ENCODE measurements around the gene MSI1.
A peak's percentile ranks its signal among the peaks of the same experiment; 100 is the strongest.

MSI1 gene

GRCh38 chr12:120368789-120369602 is at the start of gene MSI1:
TSS of gene MSI1 (minus strand) at chr12:120369164. CDS start at chr12:120369091, 73 bp downstream.
- no peaks in the 10 kb centered on the region for H3K9me3 Mint-ChIP-seq
- peaks cover 25% of the 10 kb centered on the region for H3K4me1 Mint-ChIP-seq
- H3K27ac Mint-ChIP-seq, result peak within 1 kb of the TSS; percentile 41
- peaks cover 59% of the 10 kb centered on the region for H3K27me3 Mint-ChIP-seq
- peak within 1 kb of the TSS; percentile 79 for H3K4me3 Mint-ChIP-seq
- no peaks in the 10 kb centered on the region for H3K36me3 Mint-ChIP-seq

- Mint-ChIP-seq H3K36me3 (no peaks in the 10 kb centered on the region), H3K4me3 (no peak overlapping the region), H3K27me3 (peaks cover 2% of the 10 kb centered on the region), H3K4me1 (no peaks in the 10 kb centered on the region), H3K9me3 (no peaks in the 10 kb centered on the region), H3K27ac (no peak overlapping the region)
These were observed 49.1 kb upstream of the MSI1 start for GRCh38 chr12:120417917-120418580.

GRCh38 chr12:120416490-120417216 is 47.7 kb upstream of the MSI1 start:
- H3K4me1 Mint-ChIP-seq, result no peaks in the 10 kb centered on the region
- H3K27ac Mint-ChIP-seq, result no peak overlapping the region
- H3K27me3 Mint-ChIP-seq, result peaks cover 2% of the 10 kb centered on the region
- H3K36me3 Mint-ChIP-seq, result no peaks in the 10 kb centered on the region
- H3K9me3 Mint-ChIP-seq, result no peaks in the 10 kb centered on the region
- H3K4me3 Mint-ChIP-seq, result no peak overlapping the region

- no peaks in the 10 kb centered on the region for H3K9me3 Mint-ChIP-seq
- H3K4me3 Mint-ChIP-seq, result no peak overlapping the region
- no peaks in the 10 kb centered on the region for H3K36me3 Mint-ChIP-seq
- H3K27ac Mint-ChIP-seq, result no peak overlapping the region
- H3K4me1 Mint-ChIP-seq, result no peaks in the 10 kb centered on the region
- H3K27me3 Mint-ChIP-seq, result peaks cover 2% of the 10 kb centered on the region
These were observed 45.1 kb upstream of the MSI1 start for GRCh38 chr12:120413901-120414695.

GRCh38 chr12:120412421-120412820 is 43.5 kb upstream of the MSI1 start:
- no peak overlapping the region for H3K4me3 Mint-ChIP-seq
- H3K36me3 Mint-ChIP-seq, result no peaks in the 10 kb centered on the region
- peaks cover 2% of the 10 kb centered on the region for H3K27me3 Mint-ChIP-seq
- H3K27ac Mint-ChIP-seq, result no peak overlapping the region
- H3K4me1 Mint-ChIP-seq, result no peaks in the 10 kb centered on the region
- H3K9me3 Mint-ChIP-seq, result no peaks in the 10 kb centered on the region

- H3K27ac Mint-ChIP-seq, result no peak overlapping the region
- no peaks in the 10 kb centered on the region for H3K9me3 Mint-ChIP-seq
- H3K27me3 Mint-ChIP-seq, result no peaks in the 10 kb centered on the region
- no peaks in the 10 kb centered on the region for H3K4me1 Mint-ChIP-seq
- no peaks in the 10 kb centered on the region for H3K36me3 Mint-ChIP-seq
- H3K4me3 Mint-ChIP-seq, result no peak overlapping the region
These were observed 39.8 kb upstream of the MSI1 start for GRCh38 chr12:120408771-120409170.

GRCh38 chr12:120406553-120406952 is 37.6 kb upstream of the MSI1 start:
- no peaks in the 10 kb centered on the region for H3K4me1 Mint-ChIP-seq
- H3K4me3 Mint-ChIP-seq, result no peak overlapping the region
- no peaks in the 10 kb centered on the region for H3K36me3 Mint-ChIP-seq
- H3K27me3 Mint-ChIP-seq, result no peaks in the 10 kb centered on the region
- no peaks in the 10 kb centered on the region for H3K9me3 Mint-ChIP-seq
- H3K27ac Mint-ChIP-seq, result no peak overlapping the region

- Mint-ChIP-seq H3K27me3 (no peaks in the 10 kb centered on the region), H3K27ac (no peak overlapping the region), H3K36me3 (no peaks in the 10 kb centered on the region), H3K4me1 (no peaks in the 10 kb centered on the region), H3K4me3 (no peak overlapping the region), H3K9me3 (no peaks in the 10 kb centered on the region)
These were observed 37.1 kb upstream of the MSI1 start for GRCh38 chr12:120406069-120406468.

GRCh38 chr12:120404271-120404670 is 35.3 kb upstream of the MSI1 start:
- H3K27me3 Mint-ChIP-seq, result no peaks in the 10 kb centered on the region
- no peaks in the 10 kb centered on the region for H3K4me1 Mint-ChIP-seq
- no peaks in the 10 kb centered on the region for H3K9me3 Mint-ChIP-seq
- no peaks in the 10 kb centered on the region for H3K36me3 Mint-ChIP-seq
- H3K4me3 Mint-ChIP-seq, result no peak overlapping the region
- H3K27ac Mint-ChIP-seq, result no peak overlapping the region

GRCh38 chr12:120403869-120404268 is 34.9 kb upstream of the MSI1 start:
- H3K27ac Mint-ChIP-seq, result no peak overlapping the region
- no peaks in the 10 kb centered on the region for H3K27me3 Mint-ChIP-seq
- H3K36me3 Mint-ChIP-seq, result no peaks in the 10 kb centered on the region
- no peak overlapping the region for H3K4me3 Mint-ChIP-seq
- H3K4me1 Mint-ChIP-seq, result no peaks in the 10 kb centered on the region
- H3K9me3 Mint-ChIP-seq, result no peaks in the 10 kb centered on the region

- Mint-ChIP-seq H3K27ac (no peak overlapping the region), H3K36me3 (no peaks in the 10 kb centered on the region), H3K4me3 (no peak overlapping the region), H3K27me3 (peaks cover 3% of the 10 kb centered on the region), H3K9me3 (no peaks in the 10 kb centered on the region), H3K4me1 (no peaks in the 10 kb centered on the region)
These were observed 33.3 kb upstream of the MSI1 start for GRCh38 chr12:120402217-120402616.

GRCh38 chr12:120399531-120399930 is 30.6 kb upstream of the MSI1 start:
- Mint-ChIP-seq H3K4me1 (no peaks in the 10 kb centered on the region), H3K9me3 (no peaks in the 10 kb centered on the region), H3K27me3 (peaks cover 3% of the 10 kb centered on the region), H3K36me3 (no peaks in the 10 kb centered on the region), H3K27ac (no peak overlapping the region), H3K4me3 (no peak overlapping the region)

GRCh38 chr12:120397824-120398540 is 29.0 kb upstream of the MSI1 start:
- no peaks in the 10 kb centered on the region for H3K9me3 Mint-ChIP-seq
- H3K36me3 Mint-ChIP-seq, result no peaks in the 10 kb centered on the region
- no peak overlapping the region for H3K4me3 Mint-ChIP-seq
- H3K27ac Mint-ChIP-seq, result no peak overlapping the region
- H3K4me1 Mint-ChIP-seq, result no peaks in the 10 kb centered on the region
- peaks cover 3% of the 10 kb centered on the region for H3K27me3 Mint-ChIP-seq

GRCh38 chr12:120394483-120395367 is 25.8 kb upstream of the MSI1 start:
- no peaks in the 10 kb centered on the region for H3K9me3 Mint-ChIP-seq
- H3K27ac Mint-ChIP-seq, result no peak overlapping the region
- no peaks in the 10 kb centered on the region for H3K4me1 Mint-ChIP-seq
- no peaks in the 10 kb centered on the region for H3K36me3 Mint-ChIP-seq
- no peak overlapping the region for H3K4me3 Mint-ChIP-seq
- H3K27me3 Mint-ChIP-seq, result peaks cover 7% of the 10 kb centered on the region
